ENCODE data around the gene OCIAD1.

GRCh38 chr4:48785302-48785701 lies 45.6 kb upstream of the OCIAD1 start:
- TF ChIP-seq CTCF (IDR thresholded peaks at IDR 0.05; ENCODE audit: low read depth, low read length, missing input control) (no peak), EGR1 (IDR thresholded peaks at IDR 0.05; ENCODE audit: low read depth in 2 of 2) (no peak), RAD21 (IDR thresholded peaks at IDR 0.05) (peak in 1 of 2 donors; percentile 26), YY1 (IDR thresholded peaks at IDR 0.05) (no peak), RXRA (IDR thresholded peaks at IDR 0.05) (peak; percentile 46 to 92), JUND (IDR thresholded peaks at IDR 0.05) (peak in 1 of 2 donors; percentile 35), TAF1 (conservative IDR thresholded peaks at IDR 0.05) (no peak), GABPA (IDR thresholded peaks at IDR 0.05 in 1 of 2, conservative IDR thresholded peaks at IDR 0.05 in 1 of 2) (no peak), ZBTB33 (IDR thresholded peaks at IDR 0.05) (no peak), SP1 (IDR thresholded peaks at IDR 0.05) (peak; percentile 49), FOXA2 (IDR thresholded peaks at IDR 0.05) (no peak)
- TF ChIP-seq, protein P1, sequence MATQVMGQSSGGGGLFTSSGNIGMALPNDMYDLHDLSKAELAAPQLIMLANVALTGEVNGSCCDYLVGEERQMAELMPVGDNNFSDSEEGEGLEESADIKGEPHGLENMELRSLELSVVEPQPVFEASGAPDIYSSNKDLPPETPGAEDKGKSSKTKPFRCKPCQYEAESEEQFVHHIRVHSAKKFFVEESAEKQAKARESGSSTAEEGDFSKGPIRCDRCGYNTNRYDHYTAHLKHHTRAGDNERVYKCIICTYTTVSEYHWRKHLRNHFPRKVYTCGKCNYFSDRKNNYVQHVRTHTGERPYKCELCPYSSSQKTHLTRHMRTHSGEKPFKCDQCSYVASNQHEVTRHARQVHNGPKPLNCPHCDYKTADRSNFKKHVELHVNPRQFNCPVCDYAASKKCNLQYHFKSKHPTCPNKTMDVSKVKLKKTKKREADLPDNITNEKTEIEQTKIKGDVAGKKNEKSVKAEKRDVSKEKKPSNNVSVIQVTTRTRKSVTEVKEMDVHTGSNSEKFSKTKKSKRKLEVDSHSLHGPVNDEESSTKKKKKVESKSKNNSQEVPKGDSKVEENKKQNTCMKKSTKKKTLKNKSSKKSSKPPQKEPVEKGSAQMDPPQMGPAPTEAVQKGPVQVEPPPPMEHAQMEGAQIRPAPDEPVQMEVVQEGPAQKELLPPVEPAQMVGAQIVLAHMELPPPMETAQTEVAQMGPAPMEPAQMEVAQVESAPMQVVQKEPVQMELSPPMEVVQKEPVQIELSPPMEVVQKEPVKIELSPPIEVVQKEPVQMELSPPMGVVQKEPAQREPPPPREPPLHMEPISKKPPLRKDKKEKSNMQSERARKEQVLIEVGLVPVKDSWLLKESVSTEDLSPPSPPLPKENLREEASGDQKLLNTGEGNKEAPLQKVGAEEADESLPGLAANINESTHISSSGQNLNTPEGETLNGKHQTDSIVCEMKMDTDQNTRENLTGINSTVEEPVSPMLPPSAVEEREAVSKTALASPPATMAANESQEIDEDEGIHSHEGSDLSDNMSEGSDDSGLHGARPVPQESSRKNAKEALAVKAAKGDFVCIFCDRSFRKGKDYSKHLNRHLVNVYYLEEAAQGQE (IDR thresholded peaks at IDR 0.05), result no peak
- TF ChIP-seq, protein P2, sequence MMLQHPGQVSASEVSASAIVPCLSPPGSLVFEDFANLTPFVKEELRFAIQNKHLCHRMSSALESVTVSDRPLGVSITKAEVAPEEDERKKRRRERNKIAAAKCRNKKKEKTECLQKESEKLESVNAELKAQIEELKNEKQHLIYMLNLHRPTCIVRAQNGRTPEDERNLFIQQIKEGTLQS (IDR thresholded peaks at IDR 0.05), result no peak
- TF ChIP-seq, protein P3, sequence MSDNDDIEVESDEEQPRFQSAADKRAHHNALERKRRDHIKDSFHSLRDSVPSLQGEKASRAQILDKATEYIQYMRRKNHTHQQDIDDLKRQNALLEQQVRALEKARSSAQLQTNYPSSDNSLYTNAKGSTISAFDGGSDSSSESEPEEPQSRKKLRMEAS (IDR thresholded peaks at IDR 0.05), result no peak

All from liver (tissue), 3 donors.